Measurements from ENCODE around the gene ZC3H4. TPM values are rescaled to one million over a fixed set of nuclear protein-coding genes. Genes with fewer than 3 reads are reported as not detected.
A peak's percentile ranks its signal among the peaks of the same experiment; 100 is the strongest.

ZC3H4 gene
- total and polyA plus RNA-seq, 10 of the 15 experiments (the other 5 are each of a cell fraction or from before 2014, with no cell fraction given), result 5.1 to 86.3 (median 15.5) TPM

DNA sequence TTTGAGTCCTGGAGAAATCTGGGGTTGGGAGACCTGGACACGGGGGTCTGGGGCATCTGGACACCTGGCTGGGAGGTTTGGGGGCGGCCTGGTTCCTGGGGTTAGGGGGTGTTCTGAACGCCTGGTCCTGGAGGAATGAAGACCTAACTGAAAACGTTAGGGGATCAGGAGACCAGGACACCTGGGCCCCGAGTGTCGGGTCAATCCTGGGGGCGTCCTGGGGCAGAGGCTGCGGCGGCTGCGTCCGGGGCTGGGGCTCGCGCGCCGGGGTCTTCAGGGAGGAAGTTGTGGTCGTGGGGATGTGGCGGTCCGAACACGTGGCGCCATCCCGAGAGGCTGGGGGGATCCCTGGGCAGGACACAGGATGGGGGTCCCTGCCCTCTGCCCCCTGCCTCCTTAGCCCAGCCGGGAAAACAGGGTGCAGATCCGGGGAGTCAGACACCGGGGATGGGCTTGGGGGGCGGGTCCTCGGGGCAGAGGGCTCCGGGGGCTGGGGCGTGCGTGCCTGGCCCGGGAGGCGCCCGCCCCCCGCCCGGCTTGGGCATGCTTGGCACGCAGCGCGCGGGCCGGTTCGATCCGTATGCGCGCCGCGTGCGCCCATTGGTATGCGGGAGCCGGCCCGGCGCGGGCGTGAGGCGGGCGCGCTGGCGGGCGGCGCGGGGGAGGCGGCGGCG is 93.3 kb downstream of the ZC3H4 start:
- no peak overlapping the region for H2AFZ ChIP-seq (ENCODE audit: control insufficient read depth, low read depth, low read length)
- no peak overlapping the region for H3K9ac ChIP-seq (ENCODE audit: control insufficient read depth, insufficient read depth, low read length)
- 8% methylated on average over 28 of the region's 62 CpGs for WGBS (ENCODE audit: insufficient coverage, insufficient replicate concordance, low lambda C conversion rate, missing lambda C conversion rate)
- peaks cover 10 to 28% of the 10 kb centered on the region in 2 experiments for H3K27me3 ChIP-seq (replicated peaks in 1 of 2; ENCODE audit: control insufficient read depth in 2 of 2, insufficient read depth in 2 of 2, low read length in 1 of 2)
- ATAC-seq, result 0 out of 3 replicates have a peak, but pooled peaks have one; percentile 27
- SMC1A ChIA-PET (ENCODE audit: uncharacterized antibody, unreplicated experiment), result no interaction called here
- H3K27ac ChIP-seq (ENCODE audit: control insufficient read depth, insufficient read depth), result no peak overlapping the region
- intact Hi-C loops (cut with micrococcal nuclease; ENCODE audit: unreplicated experiment) (no loop called here), in situ Hi-C loops (cut with MboI) (no loop called here)
- no peaks in the 10 kb centered on the region for H3K4me1 ChIP-seq (ENCODE audit: control insufficient read depth, insufficient read depth, low read length)
- no peaks in the 10 kb centered on the region for H3K36me3 ChIP-seq (ENCODE audit: control insufficient read depth in 2 of 2, insufficient read depth in 2 of 2, low read length in 1 of 2)
- RAD21 ChIA-PET (ENCODE audit: unreplicated experiment), result no interaction called here
- no peak for DNase-seq (ENCODE audit: low read depth, low spot score)
- POLR2A ChIA-PET, result no interaction called here
- CTCF ChIA-PET, result no interaction called here
- H3K9me3 ChIP-seq (replicated peaks; ENCODE audit: control insufficient read depth, insufficient read depth, low read length), result no peaks in the 10 kb centered on the region
- FAIRE-seq, result no peak
- H3K4me2 ChIP-seq (ENCODE audit: control insufficient read depth, insufficient read depth), result peak overlapping the region; percentile 25; the same call in 1 of the 2 replicates
- no peak overlapping the region for H3K4me3 ChIP-seq
- no TSS peak for BruUV-seq (replicated peaks)
- H3K79me2 ChIP-seq (ENCODE audit: control insufficient read depth, insufficient read depth, low read length), result no peaks in the 10 kb centered on the region
- peaks cover 3% of the 10 kb centered on the region; the same call in 1 of the 2 replicates for H4K20me1 ChIP-seq (ENCODE audit: control insufficient read depth, insufficient read depth)
- TF ChIP-seq TCF7 (IDR thresholded peaks at IDR 0.05; ENCODE audit: borderline replicate concordance) (no peak), BHLHE40 (IDR thresholded peaks at IDR 0.05; ENCODE audit: borderline replicate concordance in 1 of 2, low read depth in 2 of 2, low read length in 1 of 2) (no peak), ZNF622 (IDR thresholded peaks at IDR 0.05) (no peak), ZNF217 (IDR thresholded peaks at IDR 0.05) (no peak), MXI1 (IDR thresholded peaks at IDR 0.05; ENCODE audit: low read depth, low read length) (no peak), RAD51 (IDR thresholded peaks at IDR 0.05) (no peak), SUZ12 (IDR thresholded peaks at IDR 0.05; ENCODE audit: unreplicated experiment) (no peak), CBX5 (IDR thresholded peaks at IDR 0.05; ENCODE audit: low read depth) (no peak), HCFC1 (IDR thresholded peaks at IDR 0.05; ENCODE audit: low read length) (no peak), PAX8 (IDR thresholded peaks at IDR 0.05) (no peak)
- TF ChIP-seq, protein P1, sequence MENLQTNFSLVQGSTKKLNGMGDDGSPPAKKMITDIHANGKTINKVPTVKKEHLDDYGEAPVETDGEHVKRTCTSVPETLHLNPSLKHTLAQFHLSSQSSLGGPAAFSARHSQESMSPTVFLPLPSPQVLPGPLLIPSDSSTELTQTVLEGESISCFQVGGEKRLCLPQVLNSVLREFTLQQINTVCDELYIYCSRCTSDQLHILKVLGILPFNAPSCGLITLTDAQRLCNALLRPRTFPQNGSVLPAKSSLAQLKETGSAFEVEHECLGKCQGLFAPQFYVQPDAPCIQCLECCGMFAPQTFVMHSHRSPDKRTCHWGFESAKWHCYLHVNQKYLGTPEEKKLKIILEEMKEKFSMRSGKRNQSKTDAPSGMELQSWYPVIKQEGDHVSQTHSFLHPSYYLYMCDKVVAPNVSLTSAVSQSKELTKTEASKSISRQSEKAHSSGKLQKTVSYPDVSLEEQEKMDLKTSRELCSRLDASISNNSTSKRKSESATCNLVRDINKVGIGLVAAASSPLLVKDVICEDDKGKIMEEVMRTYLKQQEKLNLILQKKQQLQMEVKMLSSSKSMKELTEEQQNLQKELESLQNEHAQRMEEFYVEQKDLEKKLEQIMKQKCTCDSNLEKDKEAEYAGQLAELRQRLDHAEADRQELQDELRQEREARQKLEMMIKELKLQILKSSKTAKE (IDR thresholded peaks at IDR 0.05; ENCODE audit: low read depth, poor library complexity, severe bottlenecking), result no peak
- TF ChIP-seq, protein P2, sequence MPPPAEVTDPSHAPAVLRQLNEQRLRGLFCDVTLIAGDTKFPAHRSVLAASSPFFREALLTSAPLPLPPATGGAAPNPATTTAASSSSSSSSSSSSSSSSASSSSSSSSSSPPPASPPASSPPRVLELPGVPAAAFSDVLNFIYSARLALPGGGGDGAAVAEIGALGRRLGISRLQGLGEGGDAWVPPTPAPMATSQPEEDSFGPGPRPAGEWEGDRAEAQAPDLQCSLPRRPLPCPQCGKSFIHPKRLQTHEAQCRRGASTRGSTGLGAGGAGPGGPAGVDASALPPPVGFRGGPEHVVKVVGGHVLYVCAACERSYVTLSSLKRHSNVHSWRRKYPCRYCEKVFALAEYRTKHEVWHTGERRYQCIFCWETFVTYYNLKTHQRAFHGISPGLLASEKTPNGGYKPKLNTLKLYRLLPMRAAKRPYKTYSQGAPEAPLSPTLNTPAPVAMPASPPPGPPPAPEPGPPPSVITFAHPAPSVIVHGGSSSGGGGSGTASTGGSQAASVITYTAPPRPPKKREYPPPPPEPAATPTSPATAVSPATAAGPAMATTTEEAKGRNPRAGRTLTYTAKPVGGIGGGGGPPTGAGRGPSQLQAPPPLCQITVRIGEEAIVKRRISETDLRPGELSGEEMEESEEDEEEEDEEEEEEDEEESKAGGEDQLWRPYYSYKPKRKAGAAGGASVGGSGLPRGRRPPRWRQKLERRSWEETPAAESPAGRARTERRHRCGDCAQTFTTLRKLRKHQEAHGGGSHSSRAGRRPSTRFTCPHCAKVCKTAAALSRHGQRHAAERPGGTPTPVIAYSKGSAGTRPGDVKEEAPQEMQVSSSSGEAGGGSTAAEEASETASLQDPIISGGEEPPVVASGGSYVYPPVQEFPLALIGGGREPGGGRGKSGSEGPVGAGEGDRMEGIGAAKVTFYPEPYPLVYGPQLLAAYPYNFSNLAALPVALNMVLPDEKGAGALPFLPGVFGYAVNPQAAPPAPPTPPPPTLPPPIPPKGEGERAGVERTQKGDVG (CRISPR knock-in tag; IDR thresholded peaks at IDR 0.05), result no peak

Measured in GM12878 (cell line).